Measurements from ENCODE around the gene SLC50A1.

SLC50A1 gene, protein sequence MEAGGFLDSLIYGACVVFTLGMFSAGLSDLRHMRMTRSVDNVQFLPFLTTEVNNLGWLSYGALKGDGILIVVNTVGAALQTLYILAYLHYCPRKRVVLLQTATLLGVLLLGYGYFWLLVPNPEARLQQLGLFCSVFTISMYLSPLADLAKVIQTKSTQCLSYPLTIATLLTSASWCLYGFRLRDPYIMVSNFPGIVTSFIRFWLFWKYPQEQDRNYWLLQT

DNA sequence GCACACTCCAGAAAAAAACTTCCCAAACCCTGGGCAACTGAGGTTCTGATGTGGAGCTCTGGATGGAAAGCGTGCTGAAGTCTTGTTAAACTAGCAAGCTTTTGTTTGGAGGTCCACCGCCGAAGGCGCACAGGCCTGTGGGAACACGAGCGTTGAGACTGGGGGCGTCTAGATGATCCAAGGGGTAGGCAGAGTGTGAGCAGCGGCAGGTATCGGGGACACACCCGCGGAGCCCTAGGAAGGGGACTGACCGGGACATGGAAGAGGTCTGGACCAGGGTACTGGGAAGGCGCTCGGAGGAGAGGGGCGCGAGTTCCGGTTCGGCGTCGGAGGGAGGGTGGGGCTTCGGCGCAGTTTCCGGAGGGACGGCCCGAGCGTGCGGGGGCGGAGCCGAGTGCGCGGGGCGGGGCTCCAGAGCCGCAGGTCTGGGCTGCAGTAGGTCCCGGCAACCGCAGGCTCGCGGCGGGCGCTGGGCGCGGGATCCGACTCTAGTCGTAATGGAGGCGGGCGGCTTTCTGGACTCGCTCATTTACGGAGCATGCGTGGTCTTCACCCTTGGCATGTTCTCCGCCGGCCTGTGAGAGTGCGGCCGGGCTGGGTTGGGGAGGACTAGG, at the start of gene SLC50A1:
SLC50A1 (plus strand) TSS at position 438 of the 614 bp plus-strand sequence; CDS start at position 498, 60 bp downstream.
- peak; percentile 98 for DNase-seq (ENCODE audit: low spot score)

DNA sequence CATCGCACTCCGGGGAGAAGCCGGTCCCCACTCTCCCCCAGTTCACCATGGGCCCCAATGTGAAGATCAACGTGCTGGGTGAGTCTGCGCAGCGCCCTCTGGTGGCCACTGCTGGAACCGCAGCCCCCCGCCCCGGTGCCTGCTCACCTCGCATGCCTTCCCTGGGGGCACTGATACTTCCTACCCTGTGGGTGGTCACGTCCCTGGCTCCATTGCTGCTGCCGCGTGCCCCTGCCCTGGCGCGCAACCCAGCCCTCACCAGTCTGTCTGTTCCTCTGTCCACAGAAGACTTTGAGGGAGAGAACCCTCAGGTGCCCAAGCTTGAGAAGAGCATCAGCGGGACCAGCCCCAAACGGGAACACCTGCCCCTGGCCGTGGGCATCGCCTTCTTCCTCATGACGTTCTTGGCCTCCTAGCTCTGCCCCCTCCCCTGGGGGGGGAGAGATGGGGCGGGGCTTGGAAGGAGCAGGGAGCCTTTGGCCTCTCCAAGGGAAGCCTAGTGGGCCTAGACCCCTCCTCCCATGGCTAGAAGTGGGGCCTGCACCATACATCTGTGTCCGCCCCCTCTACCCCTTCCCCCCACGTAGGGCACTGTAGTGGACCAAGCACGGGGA, 49.4 kb upstream of the SLC50A1 start:
- DNase-seq (ENCODE audit: low spot score), result no peak

DNA sequence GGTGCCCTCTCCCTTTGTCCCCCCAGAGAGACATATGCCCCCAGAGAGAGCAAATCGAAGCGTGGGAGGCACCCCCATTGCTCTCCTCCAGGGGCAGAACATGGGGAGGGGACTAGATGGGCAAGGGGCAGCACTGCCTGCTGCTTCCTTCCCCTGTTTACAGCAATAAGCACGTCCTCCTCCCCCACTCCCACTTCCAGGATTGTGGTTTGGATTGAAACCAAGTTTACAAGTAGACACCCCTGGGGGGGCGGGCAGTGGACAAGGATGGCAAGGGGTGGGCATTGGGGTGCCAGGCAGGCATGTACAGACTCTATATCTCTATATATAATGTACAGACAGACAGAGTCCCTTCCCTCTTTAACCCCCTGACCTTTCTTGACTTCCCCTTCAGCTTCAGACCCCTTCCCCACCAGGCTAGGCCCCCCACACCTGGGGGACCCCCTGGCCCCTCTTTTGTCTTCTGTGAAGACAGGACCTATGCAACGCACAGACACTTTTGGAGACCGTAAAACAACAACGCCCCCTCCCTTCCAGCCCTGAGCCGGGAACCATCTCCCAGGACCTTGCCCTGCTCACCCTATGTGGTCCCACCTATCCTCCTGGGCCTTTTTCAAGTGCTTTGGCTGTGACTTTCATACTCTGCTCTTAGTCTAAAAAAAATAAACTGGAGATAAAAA, 48.7 kb upstream of the SLC50A1 start:
- no peak for DNase-seq (ENCODE audit: low spot score)

DNA sequence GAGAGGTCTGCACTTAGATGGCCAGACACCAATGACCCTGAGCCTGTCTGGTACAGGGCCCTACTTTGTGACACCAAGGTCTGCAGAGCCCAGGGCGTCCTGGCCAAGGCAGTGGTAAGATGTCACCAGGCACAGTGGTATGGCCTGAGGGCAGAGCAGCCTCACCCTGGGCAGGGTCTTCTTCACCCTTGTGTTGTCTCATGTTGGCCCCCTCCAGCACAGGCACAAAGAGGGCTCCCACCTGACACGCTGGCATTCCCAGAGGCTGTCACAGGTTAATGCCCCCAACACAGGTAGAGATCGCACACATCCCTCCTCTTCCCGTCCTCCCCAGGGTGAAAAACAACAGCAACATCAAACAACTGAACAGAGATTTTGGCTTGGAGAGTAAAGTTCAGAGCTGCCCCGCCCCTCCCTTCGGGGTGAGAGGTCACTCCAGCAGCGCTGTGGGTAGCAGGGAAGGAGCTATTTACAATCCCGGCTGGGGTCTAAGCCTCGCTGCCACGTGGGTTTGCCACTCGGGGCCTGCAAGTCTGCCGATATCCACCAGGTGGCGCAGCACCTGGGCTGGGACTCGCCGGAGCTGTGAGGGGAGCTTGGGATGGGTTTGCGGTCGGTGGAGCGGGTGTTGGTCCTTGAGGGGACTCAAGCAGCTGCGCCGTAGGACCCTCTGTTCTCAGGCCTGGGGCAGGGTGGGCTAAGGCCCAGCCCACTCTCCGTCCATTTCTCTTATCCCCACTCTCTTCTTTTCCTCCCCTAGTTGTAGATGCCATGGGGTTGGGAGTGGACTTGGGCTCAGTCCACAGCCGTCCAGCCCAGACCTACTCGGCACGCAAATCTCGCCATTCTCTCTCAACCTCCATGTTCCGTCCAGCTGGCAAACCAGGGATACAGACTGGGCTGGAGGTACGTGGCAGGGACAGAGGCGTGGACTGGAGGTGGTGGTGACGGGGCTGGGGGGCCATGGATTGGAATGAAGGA, 44.3 kb upstream of the SLC50A1 start:
- DNase-seq (ENCODE audit: low spot score), result no peak

DNA sequence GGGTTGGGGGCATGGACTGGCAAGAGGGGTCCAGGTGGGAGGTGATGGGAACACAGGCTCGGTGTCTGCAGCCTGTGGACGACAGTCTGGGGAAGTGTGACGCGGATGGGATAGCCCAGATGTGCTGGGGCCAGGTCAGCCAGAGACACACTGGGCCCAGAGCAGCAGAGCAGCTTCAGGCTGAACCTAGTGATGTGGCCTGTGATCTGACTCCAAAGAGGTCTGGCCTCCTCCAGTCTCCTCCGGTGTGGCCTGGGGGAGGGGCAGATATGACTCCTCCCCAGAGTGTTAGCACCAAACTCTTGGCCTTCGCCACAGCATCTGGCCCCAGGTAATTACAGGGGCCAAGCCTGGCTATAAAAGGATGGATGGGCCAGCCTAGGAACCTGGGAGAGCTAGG, 43.5 kb upstream of the SLC50A1 start:
- DNase-seq (ENCODE audit: low spot score), result no peak

DNA sequence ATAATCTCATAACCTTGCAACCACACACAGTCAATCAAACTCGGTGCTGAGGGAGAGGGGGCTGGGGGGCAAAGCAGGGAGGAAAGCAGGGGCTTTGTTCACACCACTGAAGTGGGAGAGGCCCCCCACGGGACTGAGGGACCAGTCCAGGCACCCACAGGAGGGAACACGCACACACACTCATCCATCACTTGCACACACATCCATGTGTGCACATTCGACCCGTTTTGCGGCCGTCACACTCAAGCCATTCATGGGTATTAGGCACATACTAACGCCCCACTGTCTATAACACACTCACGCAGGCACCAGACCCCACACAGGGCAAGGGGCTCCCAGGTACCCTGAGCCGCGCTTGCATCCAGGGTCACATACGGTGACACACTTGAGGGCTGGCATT, 43.0 kb upstream of the SLC50A1 start:
- no peak for DNase-seq (ENCODE audit: low spot score)

DNA sequence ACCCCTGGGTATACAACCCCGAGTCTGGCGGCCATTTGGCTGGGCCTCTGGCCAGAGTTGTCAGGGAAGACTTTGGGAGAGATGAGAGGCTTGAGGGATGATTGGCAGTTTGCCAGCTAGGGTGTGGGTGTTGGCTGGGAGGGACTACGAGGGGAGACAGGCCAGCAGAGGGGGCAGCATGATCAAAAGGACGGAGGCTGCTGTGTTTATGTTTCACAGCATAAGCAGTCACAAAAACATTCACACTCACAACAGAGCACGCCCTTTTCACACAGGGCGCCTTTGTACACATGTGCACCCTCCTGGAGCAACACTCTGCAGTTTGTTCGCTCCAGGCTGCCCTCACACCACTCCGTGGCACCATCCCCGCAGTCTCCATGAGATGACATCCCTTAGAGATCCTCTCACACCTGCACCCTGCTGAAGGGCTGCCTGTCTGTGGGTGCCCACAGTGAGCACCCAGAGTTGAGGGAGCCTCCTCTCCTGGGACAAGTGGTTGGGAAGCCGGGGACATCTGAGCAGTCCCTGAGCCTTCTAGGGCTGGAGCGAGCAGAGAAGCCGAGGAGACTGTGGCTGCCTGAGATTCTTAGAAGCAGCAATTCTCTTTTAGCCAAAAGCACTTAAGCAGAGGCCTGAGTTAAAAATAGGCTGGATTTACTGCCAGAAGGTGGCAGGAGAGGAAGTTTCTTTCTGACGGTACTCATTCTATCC, 41.6 kb upstream of the SLC50A1 start:
- no peak for DNase-seq (ENCODE audit: low spot score)

DNA sequence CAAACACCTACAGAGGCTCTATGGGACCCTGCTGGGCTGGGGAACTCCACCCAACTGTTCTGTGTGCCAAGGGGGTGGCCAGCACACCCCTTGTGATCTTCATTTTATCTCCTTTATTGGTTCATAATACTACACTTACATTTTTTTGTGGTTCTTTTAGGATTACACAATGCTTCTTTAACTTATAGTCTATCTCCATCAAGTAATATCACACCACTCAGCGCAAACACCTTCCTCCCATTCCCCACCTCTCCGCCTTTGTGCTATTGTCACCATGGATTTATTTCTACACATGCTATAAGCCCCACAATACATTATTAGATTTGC, 41.1 kb upstream of the SLC50A1 start:
- DNase-seq (ENCODE audit: low spot score), result no peak

DNA sequence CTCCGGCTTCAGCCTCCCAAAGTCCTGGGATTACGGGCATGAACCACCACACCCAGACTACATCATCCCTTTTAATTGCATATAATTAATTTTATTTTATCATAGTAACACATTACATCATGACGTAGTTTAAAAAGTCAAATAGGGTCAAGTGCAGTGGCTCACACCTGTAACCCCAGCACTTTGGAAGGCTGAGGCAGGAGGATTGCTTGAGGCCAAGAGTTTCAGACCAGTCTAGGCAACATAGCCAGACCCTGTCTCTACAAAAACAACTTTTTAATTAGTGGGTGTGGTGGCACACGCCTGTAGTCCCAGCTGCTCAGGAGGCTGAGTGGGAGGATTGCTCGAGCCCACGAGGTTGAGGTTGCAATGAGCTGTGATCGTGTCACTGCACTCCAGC, 36.3 kb upstream of the SLC50A1 start:
- no peak for DNase-seq (ENCODE audit: low spot score)

DNA sequence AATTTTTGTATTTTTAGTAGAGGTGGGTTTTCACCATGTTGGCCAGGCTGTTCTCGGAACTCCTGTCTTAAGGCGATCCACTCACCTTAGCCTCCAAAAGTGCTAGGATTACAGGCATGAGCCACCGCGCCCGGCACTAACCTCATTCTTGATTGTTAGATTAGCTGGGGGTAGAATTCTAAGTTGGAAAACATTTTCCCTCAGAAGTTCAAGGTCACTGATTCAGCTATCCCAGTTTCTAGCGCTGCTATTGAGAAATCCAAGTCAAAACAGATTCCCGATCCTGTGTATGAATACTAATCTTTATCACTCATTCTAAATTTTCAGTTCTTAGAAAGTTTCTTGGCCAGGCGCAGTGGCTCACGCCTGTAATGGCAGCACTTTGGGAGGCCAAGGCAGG, 32.3 kb upstream of the SLC50A1 start:
- no peak for DNase-seq (ENCODE audit: low spot score)

DNA sequence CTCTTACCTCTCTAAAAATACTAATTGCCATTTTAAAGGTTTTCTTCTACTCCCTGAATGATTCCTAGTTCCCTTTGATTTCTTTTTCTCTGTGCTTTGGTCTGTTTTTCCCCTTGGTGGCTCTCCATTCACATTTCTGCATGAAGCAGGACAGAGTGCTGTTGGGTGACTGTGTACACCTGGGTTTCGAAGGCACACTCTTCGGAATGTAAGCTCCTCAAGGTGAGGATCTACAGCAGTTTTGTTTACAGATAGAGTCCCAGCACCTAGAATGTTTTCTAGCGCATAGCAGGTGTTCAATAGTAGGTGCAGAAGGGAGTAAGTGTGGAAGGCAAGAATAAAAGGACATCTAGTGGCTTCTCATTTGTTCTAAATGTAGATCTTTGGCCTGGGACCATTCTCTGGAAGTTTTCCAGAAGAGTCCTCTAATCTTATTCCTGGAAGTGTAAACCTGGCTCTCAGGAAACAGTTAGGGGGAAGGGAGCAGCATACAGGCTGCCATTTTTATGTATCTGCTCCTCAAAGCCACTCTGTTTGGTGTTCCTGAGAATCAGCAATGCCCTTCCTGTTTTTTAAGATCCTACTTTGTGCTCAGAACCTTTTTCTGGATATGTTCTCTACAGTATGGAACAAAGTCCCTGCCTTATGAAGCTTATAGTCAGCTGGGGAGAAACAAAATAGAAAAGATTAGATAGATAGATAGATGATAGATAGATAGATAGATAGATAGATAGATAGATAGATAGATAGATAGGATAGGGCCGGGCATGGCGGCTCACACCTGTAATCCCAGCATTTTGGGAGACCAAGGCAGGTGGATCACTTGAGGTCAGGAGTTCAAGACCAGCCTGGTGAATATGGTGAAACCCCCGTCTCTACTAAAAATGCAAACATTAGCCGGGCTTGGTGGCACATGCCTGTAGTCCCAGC, 30.8 kb upstream of the SLC50A1 start:
- DNase-seq (ENCODE audit: low spot score), result no peak

DNA sequence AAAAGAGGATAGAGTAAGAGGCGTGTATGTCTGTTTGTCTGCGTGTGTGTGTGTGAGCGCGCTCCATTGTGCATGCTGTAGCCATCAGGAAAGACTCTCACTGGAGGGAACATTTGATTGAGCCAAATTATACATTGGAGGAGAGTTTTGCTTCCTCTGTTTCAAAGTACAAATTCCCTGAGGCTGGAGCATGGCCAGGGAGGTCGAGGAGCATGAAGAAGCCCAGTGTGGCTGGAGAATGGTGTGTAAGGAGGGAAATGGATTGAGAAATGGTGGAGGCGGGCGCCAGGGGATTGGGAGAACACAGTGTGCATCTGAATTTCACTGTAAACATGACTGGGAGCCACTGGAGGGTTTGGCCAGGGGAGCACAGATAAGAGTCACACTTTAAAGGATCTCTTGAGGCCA, 30.0 kb upstream of the SLC50A1 start:
- DNase-seq (ENCODE audit: low spot score), result no peak

DNA sequence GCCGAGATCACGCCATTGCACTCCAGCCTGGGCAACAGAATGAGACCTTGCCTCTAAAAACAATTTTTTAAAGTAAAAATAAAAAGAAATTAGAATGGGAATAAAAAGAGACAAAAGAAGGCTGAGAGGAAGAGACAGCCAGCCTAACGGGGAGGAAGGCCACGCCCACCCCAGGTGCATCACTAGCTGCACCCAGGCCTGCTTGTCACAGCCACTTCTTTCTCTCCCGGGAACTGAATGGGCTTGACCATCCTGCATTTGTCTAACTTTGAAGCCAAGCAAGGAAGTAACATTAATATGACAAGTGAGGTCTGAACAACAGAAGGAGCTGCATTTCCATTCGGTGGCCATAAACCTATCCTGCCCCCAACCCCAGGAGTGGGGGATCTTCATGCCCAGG, 28.8 kb upstream of the SLC50A1 start:
- no peak for DNase-seq (ENCODE audit: low spot score)

DNA sequence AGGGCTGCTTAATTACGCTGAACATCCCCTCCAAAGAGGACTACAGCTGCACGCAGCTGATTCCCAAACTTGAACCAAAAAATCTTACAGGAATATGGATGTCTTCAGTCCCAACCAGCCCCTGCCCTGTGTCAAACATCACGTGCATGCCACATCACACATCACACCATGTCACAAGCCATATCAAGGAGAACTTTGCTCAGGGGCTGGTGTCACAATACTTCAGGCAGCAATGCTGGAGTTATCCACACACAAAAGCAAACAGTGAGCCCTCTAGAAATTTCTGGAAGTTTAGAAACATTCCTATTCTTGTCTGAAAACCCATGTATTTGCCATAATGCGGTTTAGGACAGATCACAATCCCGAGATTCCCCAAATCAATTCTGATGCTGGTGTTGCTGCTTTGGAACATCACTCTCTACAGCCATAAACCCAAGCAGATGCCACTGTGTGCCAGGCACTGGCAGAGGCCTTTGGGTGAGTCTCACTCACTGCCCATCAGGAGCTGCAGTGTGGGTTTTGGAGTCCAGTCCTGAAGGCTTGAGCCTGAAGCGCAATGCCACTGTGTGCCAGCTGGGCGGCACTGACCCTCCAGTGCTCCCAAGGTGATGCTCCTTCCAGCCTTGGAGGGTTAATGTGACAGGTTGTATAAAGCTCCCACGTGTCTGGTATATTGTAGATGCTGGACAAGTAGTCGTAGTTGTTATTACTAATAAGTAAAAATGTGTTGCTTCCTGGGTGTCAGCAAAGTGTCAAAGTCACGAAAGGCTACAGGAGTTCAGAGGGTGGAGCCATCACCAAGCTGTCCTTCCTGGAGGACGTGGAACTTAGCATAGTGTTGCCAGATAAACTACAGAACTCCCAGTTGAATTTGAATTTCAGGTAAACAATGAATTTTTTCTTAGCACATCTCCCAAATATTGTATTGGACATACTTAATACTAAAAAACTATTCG, 28.1 kb upstream of the SLC50A1 start:
- no peak for DNase-seq (ENCODE audit: low spot score)

DNA sequence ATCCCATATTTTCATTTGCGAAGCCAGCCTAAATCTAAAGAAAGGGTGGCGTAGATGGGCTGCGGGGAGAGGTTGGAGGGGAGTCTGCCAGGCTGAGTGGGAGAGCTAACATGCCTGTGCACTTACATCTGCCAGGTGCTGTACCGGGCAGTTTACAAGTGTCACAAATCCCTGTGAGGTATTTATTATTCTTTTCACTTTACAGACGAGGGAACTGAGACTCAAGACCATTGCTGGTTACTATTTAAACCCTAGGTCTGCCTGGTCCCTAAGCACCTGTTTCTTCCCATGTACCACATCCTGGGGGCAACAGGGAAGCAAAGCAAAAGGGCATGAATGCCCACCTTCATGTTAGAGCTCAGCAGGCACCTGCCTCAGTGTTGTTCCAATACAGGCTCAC, 27.4 kb upstream of the SLC50A1 start:
- DNase-seq (ENCODE audit: low spot score), result no peak

DNA sequence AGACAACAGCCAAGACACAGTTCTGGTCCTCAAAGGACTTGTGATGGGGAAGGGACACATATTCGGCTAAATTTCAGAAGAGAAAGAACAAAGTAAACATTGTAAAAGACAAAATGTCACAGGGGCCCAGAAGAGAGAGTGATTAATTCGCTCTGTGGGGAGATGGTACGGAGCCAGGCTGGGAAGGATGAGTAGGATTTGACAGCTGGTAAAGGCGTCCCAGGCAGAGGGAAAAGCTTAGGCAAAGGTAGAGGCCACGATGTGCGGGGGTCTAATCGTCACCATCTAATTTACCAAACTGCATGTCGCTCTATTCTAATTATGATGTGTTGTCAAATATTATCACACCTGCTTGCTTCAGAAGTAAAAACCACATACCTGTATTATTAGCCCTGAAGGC, 25.3 kb upstream of the SLC50A1 start:
- DNase-seq (ENCODE audit: low spot score), result no peak

DNA sequence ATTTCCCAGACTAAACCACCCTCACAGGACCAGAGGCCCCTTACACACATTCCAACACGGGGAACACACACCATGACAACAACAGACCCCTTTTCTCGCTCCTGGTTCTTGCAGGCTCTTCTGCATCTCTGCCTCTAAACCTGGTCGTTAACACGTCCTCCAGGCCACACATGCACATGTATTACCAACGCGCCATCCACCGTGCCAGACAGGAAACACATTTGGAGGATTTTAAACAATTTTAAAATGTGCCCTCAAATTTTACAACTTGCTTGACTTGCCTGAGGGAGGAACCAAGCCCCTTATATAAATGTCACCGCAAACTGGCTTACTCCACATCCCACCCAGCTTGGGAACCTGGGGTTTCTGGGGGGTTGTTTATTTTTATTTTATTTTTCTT, 24.8 kb upstream of the SLC50A1 start:
- DNase-seq (ENCODE audit: low spot score), result no peak

DNA sequence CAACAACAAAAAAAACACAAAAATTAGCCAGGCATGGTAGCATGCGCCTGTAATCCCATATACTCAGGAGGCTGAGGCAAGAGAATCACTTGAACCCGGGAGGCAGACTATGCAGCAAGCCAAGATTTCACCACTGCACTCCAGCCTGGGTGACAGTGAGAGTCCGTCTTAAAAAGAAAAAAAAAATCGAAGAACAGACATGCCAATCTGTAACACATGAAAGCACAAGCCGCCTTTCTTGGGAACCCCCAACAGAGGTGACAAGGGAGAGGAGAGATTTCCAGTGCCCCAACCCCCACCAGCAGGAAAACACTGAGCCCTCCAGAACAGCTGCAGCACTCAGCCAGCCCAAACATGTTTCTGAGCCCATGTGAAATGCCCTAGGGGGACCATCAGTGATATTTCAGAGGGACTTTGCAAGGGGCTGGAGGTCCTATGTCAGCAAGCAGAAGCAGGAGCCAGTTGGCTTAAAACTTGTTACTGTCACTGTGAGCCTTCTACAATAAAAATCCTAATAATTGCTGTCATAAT, 22.1 kb upstream of the SLC50A1 start:
- DNase-seq (ENCODE audit: low spot score), result no peak

Measured in left forelimb (tissue), 1 donor.